ENCODE results near the gene HDAC10.

Gene HDAC10

DNA sequence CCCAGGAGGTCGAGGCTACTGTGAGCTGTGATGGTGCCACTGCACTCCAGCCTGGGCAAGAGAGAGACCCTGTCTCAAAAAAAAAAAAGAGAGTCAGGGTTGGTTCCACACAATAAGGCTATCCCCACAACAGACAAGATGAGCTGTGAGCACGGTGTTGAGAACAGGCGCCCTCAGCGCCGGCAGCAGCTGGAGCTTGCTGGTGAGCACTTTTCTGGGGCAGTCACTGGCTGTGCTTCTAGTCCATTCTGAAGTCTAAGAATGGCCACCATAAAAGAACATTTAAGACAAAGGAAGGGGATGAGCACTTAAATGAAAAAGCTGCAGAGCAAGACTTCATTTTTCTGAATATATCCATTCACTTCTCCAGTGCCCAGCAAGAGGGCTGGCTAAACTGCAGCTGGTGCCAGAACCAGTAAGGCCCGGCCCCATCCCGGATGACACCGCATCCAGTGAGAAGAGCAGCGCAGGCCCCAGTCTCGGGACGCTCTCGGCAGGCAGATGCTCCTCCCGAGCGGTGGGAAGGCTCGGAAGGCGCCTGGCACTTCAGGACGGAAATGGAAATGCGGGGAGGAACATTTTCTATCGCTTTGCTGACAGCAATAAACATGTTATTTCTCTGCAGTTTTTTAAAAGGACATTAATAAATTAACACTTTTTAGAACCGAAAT is 18.4 kb downstream of the HDAC10 start:
- no peak overlapping the region for H3K4me3 ChIP-seq (ENCODE audit: low read depth, low read length)
- no peak for DNase-seq (ENCODE audit: low read depth)
- no peak for TF ChIP-seq CTCF (IDR thresholded peaks at IDR 0.05; ENCODE audit: control insufficient read depth, extremely low read depth, insufficient read depth)

DNA sequence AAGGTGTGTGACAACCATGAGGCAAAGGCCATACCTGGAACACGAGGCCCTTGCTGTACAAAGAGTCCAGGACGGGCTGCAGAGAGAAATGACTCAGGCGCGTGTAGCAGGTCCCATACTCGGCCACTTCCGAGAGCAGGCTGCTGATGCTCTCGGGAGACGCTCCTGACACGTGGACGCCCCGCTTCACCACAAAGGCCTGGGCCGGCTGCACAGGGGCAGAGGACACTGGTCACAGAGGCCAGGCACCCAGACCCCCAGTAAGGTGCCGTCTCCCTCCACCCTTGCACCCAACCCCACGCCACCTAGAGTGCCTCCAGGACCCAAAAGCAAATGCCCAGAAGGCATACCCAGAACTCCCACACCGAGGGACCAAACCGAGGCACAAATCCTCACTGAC is 21.7 kb downstream of the HDAC10 start:
- no peak for TF ChIP-seq CTCF (IDR thresholded peaks at IDR 0.05; ENCODE audit: control insufficient read depth, extremely low read depth, insufficient read depth)
- no peak for DNase-seq (ENCODE audit: low read depth)
- H3K4me3 ChIP-seq (ENCODE audit: low read depth, low read length) = no peak overlapping the region

- H3K4me3 ChIP-seq (ENCODE audit: low read depth, low read length) = no peak overlapping the region
- DNase-seq (ENCODE audit: low read depth) = no peak
- no peak for TF ChIP-seq CTCF (IDR thresholded peaks at IDR 0.05; ENCODE audit: control insufficient read depth, extremely low read depth, insufficient read depth)
Measured at GRCh38 chr22:50228366-50228765, 22.7 kb downstream of the HDAC10 start.

- no peak for DNase-seq (ENCODE audit: low read depth)
- no peak for TF ChIP-seq CTCF (IDR thresholded peaks at IDR 0.05; ENCODE audit: control insufficient read depth, extremely low read depth, insufficient read depth)
- H3K4me3 ChIP-seq (ENCODE audit: low read depth, low read length) = no peak overlapping the region
Measured at GRCh38 chr22:50227579-50228215, 23.4 kb downstream of the HDAC10 start.

DNA sequence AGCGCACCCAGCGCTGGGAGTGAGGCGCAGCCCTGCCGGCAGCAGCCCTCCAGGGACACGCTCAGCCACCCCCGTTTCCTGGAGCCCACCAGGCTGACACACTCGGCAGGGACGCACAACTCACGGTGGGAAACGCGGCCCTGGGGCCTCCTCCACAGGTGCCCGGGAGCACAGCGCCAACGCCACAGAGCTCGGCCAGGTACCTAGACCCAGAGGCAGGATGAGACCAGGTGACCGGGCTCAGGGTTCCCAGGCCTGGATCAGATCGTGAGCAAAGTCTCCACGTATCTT is 24.2 kb downstream of the HDAC10 start:
- no peak overlapping the region for H3K4me3 ChIP-seq (ENCODE audit: low read depth, low read length)
- TF ChIP-seq CTCF (IDR thresholded peaks at IDR 0.05; ENCODE audit: control insufficient read depth, extremely low read depth, insufficient read depth) = no peak
- DNase-seq (ENCODE audit: low read depth) = no peak

GRCh38 chr22:50226063-50226874 is 24.8 kb downstream of the HDAC10 start:
- H3K4me3 ChIP-seq (ENCODE audit: low read depth, low read length) = no peak overlapping the region
- no peak for DNase-seq (ENCODE audit: low read depth)
- no peak for TF ChIP-seq CTCF (IDR thresholded peaks at IDR 0.05; ENCODE audit: control insufficient read depth, extremely low read depth, insufficient read depth)

All from LNCaP clone FGC (cell line).